GM18951 (cell line): ENCODE data around the gene C17orf107.

Experiments used
- POLR2A ChIP-seq: IDR thresholded peaks from 4 replicates; pipeline ENCODE4 v1.6.1; 2011; ENCODE audit warnings: mild to moderate bottlenecking; ENCODE audit not compliant: insufficient read length, insufficient read depth; ENCODE audit errors: extremely low read depth
- in situ Hi-C: fragments of 300-500 bp; cut with MboI; formaldehyde crosslinking; loops from one replicate; pipeline ENCODE4 v1.12.0; 2022; ENCODE audit warnings: low sequenced_read_pairs, mixed read lengths, inconsistent platforms; ENCODE audit not compliant: unreplicated experiment

The C17orf107 gene

DNA sequence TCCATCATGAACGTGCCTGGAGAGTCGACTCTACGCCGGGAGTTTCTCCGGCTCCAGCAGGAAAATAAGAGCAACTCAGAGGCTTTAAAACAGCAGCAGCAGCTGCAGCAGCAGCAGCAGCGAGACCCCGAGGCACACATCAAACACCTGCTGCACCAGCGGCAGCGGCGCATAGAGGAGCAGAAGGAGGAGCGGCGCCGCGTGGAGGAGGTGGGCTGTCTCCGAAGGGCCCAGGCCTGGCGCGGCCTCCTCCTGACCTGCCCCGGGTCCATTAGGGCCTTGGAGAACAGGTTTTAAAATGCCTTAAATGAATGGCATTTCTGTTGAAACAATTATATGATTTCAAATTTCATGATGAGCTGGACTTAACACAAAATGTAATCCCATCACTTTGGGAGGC is 11.8 kb upstream of the C17orf107 start:
- TF ChIP-seq POLR2A = no peak
- in situ Hi-C loops = loop anchor here (10.0 to 25.0 kb wide), 2 partner anchors 173 to 325 kb away; partner anchors contain the start of genes ARRB2, GGT6 and MYBBP1A

DNA sequence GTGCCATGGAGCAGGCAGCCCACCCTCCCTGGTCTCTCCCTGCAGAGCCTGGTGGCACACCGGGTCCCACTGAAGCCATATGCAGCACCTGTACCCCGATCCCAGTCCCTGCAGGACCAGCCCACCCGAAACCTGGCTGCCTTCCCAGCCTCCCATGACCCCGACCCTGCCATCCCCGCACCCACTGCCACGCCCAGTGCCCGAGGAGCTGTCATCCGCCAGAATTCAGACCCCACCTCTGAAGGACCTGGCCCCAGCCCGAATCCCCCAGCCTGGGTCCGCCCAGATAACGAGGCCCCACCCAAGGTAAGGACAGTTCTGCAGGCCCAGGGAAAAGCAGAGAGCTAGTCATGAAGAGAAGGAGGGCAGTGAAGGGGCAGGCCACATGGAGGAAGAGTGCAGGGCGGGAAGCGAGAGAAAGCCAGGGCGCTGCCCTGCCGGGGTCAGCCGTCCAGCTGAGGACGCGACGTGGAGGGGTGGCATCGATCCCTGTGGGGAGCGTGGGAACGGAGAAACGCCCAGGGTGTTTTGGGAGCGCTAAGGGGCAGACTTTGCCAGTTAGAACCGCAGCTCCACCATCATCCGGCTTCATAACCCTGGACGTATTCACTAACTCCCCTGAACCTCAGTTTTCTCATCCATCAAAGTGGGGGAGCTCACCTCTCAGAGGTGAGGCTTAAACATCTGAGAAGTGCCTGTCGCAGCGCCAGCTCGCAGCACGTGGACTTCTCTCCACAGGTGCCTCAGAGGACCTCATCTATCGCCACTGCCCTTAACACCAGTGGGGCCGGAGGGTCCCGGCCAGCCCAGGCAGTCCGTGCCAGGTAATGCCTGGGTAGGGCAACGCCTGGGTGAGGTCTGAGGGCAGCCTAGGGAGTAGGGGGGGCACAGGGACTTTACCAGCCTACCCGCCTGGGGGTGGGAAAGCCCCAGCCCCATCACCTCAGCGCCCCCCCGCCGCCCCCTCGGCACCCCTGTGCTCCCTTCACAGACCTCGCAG is 7.6 kb upstream of the C17orf107 start:
- TF ChIP-seq POLR2A = no peak
- in situ Hi-C loops = loop anchor here (25.0 kb wide), 1 partner anchor 329 kb away; the partner anchor contains the start of genes GGT6 and MYBBP1A

DNA sequence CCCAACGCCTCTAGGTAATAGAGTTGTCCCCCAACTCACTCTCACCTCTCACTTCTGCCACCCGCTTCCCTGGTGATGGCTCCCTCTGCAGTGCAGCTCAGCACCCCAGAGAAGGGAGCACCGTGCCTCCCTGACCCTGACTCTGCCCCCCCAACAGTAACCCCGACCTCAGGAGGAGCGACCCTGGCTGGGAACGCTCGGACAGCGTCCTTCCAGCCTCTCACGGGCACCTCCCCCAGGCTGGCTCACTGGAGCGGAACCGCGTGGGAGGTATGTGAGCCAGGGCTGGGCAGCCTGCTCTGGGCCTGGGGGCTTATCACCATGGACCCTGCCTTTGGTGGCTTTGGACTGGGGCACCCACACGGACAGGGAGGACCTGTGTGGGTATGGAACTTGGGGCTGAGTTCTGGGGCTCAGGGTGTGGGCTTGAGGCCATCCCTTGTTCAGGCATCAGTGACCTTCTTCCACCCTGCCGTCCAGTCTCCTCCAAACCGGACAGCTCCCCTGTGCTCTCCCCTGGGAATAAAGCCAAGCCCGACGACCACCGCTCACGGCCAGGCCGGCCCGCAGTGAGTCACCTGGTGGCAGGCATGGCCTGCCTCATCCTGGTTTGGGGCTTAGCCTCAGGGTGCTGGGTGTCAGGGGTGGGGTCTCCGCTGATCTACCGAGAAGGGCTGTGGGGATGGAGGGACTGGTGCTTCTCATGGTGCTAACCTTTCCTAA is 6.7 kb upstream of the C17orf107 start:
- in situ Hi-C loops = loop anchor here (25.0 kb wide), 1 partner anchor 330 kb away; the partner anchor contains the start of genes GGT6 and MYBBP1A
- no peak for TF ChIP-seq POLR2A

- in situ Hi-C loops = loop anchor here (25.0 kb wide), 1 partner anchor 331 kb away; the partner anchor contains the start of genes GGT6 and MYBBP1A
- no peak for TF ChIP-seq POLR2A
These were observed 6.1 kb upstream of the C17orf107 start for GRCh38 chr17:4893272-4893671.

- TF ChIP-seq POLR2A = no peak
- in situ Hi-C loops = loop anchor here (25.0 kb wide), 1 partner anchor 332 kb away; the partner anchor contains the start of genes GGT6 and MYBBP1A
These were observed 5.4 kb upstream of the C17orf107 start for GRCh38 chr17:4893721-4894560.

DNA sequence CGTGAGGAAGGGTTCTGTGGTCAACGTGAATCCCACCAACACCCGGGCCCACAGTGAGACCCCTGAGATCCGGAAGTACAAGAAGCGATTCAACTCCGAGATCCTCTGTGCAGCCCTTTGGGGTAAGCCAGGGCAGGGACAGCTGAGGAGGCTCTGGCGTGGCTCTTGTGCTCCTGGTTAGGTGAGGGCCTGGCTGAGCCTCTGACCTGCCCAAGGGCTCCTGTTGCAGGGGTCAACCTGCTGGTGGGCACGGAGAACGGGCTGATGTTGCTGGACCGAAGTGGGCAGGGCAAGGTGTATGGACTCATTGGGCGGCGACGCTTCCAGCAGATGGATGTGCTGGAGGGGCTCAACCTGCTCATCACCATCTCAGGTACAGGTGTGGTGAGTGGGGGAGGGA is 4.2 kb upstream of the C17orf107 start:
- TF ChIP-seq POLR2A = no peak
- in situ Hi-C loops = loop anchor here (25.0 kb wide), 1 partner anchor 333 kb away; the partner anchor contains the start of genes GGT6 and MYBBP1A

DNA sequence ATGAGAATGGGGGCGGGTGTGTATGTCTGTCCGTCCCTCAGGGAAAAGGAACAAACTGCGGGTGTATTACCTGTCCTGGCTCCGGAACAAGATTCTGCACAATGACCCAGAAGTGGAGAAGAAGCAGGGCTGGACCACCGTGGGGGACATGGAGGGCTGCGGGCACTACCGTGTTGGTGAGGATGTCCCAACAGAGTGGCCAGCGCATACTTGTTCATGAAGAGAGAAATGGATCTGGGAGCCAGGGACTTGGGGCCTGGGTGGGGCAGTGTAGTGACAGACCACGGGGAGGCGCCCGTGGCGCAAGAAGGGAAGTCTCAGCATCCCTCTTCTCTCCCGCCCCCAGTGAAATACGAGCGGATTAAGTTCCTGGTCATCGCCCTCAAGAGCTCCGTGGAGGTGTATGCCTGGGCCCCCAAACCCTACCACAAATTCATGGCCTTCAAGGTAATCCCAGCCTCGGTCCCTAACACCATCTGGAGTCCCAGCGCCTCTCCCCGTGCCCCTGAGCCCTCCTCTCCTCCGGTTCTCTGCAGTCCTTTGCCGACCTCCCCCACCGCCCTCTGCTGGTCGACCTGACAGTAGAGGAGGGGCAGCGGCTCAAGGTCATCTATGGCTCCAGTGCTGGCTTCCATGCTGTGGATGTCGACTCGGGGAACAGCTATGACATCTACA is 3.5 kb upstream of the C17orf107 start:
- no peak for TF ChIP-seq POLR2A
- in situ Hi-C loops = loop anchor here (25.0 kb wide), 1 partner anchor 333 kb away; the partner anchor contains the start of genes GGT6 and MYBBP1A

GRCh38 chr17:4896332-4897197 is 2.8 kb upstream of the C17orf107 start:
- in situ Hi-C loops = loop anchor here (25.0 kb wide), 1 partner anchor 334 kb away; the partner anchor contains the start of genes GGT6 and MYBBP1A
- TF ChIP-seq POLR2A = no peak

DNA sequence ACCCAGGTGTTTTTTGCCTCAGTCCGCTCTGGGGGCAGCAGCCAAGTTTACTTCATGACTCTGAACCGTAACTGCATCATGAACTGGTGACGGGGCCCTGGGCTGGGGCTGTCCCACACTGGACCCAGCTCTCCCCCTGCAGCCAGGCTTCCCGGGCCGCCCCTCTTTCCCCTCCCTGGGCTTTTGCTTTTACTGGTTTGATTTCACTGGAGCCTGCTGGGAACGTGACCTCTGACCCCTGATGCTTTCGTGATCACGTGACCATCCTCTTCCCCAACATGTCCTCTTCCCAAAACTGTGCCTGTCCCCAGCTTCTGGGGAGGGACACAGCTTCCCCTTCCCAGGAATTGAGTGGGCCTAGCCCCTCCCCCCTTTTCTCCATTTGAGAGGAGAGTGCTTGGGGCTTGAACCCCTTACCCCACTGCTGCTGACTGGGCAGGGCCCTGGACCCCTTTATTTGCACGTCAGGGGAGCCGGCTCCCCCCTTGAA is 2.1 kb upstream of the C17orf107 start:
- TF ChIP-seq POLR2A = no peak
- in situ Hi-C loops = loop anchor here (25.0 kb wide), 1 partner anchor 335 kb away; the partner anchor contains the start of genes GGT6 and MYBBP1A

- in situ Hi-C loops = loop anchor here (25.0 kb wide), 1 partner anchor 335 kb away; the partner anchor contains the start of genes GGT6 and MYBBP1A
These were observed 1.6 kb upstream of the C17orf107 start for GRCh38 chr17:4897785-4898184.

More at GRCh38 chr17:4897785-4898184, 1.6 kb upstream of the C17orf107 start:
- TF ChIP-seq POLR2A = no peak
